ENCODE results near the gene DST.
"Not testable (repeated sequence)": the region's sequence is repeated elsewhere in the genome, so short reads cannot be mapped to it uniquely, and the experiment has no call there.

DST gene

GRCh38 chr6:56661338-56661737 lies 18.6 kb upstream of the DST start:
- DNase-seq = not testable (repeated sequence)

DNA sequence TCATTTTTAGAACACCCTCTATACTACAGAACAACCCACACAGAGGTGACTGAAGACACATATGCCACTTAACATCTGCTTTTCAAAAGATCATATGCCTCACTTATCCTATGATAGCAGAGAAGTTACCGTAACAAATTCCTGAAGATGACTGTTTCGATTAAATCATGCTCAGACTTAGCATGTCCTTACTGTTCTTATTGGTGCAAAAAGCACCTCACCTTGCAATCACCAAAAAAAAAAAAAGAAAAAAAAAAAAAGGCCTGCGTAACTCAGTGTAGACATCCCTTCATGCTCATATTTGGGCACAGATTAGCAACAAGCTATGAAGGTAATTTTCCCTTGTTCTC lies 17.7 kb upstream of the DST start:
- DNase-seq = no peak

GRCh38 chr6:56659721-56660380 lies 17.2 kb upstream of the DST start:
- no peak for DNase-seq

GRCh38 chr6:56658326-56658725 lies 15.6 kb upstream of the DST start:
- DNase-seq = no peak

DNA sequence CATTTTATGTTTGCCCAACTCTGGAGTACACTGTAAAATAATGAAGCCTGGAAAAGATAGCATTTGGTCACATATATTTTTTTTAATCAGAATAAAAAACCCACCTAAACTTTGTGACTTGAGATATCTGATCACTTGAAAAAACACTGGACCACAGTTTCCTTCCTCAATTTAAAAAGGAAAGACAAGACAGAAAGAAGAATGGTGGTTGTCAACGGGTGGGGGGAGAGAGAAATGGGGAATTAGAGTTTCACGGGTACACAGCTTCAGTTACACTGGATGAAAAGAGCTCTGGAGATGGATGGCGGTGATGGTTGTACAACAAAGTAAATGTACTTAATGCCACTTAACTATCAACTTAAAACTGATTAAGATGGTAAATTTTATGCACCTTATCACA lies 14.7 kb upstream of the DST start:
- no peak for DNase-seq

DNA sequence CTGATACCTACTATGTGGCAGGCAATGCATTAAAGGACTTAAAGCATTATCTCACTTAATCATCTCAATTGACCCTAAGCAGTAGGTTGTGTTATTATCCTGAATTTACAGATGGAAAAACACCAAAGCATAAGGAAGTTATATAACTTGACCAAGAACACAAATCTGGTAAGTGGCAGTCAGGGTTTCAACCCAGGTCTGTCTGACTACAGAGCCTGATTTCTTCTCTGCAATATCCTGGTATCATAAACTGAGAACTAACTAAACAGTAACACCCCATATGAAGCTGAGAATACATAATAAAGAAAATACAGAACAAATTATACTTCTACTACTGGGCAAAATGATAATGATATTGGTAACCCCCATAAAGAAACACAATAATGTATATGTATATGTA lies 13.8 kb upstream of the DST start:
- DNase-seq = no peak

GRCh38 chr6:56655996-56656395 lies 13.3 kb upstream of the DST start:
- DNase-seq = no peak

DNA sequence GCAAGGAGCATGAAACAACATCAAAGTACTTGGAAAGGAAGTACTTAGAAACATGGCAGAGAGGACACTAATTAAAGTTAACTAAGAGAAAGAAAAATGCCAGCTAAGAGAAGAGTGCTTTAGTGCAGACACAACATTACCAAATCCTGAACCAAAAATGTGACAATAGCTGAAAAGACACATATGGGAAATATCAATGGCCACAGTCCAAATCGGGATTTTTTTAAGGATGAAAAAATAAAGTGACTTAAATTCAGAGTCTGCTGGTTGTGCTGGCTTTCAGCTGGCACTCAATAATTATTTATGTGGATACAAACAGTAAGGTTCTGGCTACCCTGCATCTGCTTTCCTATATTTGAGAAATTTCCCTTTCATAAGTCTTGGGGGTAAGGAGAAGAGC lies 12.6 kb upstream of the DST start:
- no peak for DNase-seq

DNA sequence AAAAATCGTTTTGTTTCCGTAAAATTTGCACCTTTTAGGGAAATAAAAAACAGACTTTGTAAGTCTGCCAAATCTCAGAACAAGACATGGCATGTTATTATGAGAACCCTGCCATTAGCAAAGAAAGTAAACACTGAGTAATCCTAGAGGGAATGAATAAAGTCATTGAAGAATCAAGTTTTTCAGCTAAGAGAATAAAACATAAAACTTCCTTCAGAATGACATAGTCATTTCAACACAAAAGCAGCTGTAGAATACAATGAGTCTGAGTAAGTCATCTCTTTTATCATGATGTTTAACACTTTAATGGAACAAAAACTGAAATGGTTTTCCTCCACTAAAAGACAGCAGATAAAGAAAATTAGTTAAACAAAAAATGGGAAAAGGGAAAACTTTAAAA lies 10.3 kb upstream of the DST start:
- DNase-seq = no peak

DNA sequence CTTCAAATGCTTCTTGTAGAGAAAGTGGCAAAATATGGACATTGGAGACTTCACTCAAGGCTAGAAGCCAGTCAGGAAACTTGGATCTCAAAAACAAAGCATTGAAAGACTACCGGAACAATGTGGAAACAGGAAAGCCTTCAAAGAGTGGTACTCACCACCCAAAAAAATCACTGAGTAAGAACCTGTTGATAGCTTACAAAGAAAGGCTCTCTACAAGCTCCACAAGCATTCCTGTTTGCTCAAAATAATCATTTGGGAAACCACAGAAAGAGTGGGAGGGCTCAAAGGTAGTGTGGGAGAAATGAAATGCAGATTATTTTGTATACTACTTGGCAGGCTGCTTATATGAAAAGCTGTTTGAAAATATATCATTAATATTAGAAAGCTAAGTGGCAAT lies 9.5 kb upstream of the DST start:
- no peak for DNase-seq

GRCh38 chr6:56650191-56650590 lies 7.5 kb upstream of the DST start:
- no peak for DNase-seq

- no peak for DNase-seq
Measured at GRCh38 chr6:56649782-56650181, 7.1 kb upstream of the DST start.

DNA sequence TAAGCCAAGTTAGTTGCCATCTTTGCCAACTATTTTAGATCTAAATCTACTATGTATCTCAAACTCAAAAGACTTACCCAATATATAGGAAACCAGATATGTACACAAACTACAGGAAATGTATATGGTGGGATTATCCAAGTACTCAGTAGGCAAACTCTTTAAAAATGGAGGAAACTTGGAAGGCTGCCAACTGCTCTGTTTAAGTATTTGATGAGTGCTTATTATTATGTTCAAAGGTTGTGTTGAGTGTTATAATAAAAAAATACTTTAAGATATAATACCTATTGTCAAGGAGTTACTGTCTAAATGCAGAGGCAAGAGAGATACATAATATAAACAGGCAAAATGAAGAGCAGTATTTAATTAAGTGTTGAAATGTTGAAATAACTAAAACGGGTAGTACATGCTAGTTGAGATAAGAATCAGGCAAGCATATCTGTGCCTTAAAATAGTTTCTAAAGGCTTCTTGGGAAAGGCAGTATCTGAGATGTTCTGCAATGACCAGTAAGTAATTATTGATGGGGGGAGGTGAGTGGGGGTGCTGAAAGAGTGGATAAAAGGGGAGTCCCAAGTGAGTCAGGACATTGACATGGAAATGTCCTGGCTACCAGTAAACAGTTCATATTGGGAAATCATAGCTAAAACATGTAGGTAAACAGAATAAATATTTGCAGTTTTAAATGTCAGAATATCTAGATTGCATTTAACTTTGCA lies 6.5 kb upstream of the DST start:
- no peak for DNase-seq

GRCh38 chr6:56647172-56647762 lies 4.6 kb upstream of the DST start:
- DNase-seq = no peak

DNA sequence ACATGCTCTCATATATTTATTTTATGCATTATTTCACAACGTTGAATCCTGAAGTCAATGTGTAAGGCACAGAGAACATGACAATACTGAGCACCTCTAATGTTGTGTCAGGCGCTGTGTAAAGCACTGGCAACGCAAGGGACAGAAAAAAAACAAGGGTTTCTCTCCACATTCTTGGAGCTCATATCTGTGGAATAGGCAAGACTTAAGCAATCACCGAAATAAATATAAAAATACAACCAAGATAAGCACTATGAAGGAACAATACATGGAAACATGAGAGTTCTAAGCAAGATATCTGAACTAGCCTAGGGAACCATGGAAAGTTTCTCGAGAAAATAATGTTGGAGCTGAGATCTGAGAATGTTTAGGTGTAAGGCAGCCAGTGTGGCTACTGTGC lies 1.7 kb upstream of the DST start:
- no peak for DNase-seq

GRCh38 chr6:56643379-56644089 lies 845 bp upstream of the DST start:
- no peak for DNase-seq

DNA sequence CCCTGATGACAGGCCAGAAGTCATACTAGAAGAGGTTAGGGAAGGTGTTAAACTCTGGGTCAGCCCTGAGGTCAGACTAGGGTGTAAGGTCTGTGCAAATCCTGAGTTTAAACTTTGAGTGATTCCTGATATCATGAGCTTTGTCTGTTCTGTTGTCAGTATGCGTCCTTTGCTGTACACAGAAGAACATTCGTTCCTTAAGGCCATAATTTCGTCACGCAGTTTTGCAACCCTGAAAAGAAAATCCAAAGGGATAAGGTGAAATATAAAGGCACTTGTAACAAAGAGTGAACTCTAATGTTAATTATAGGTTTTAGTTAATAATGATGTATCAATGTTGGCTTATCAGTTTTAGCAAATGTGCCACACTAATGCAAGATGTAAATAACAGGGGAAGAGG lies 2.3 kb downstream of the DST start:
- no peak for DNase-seq

DNA sequence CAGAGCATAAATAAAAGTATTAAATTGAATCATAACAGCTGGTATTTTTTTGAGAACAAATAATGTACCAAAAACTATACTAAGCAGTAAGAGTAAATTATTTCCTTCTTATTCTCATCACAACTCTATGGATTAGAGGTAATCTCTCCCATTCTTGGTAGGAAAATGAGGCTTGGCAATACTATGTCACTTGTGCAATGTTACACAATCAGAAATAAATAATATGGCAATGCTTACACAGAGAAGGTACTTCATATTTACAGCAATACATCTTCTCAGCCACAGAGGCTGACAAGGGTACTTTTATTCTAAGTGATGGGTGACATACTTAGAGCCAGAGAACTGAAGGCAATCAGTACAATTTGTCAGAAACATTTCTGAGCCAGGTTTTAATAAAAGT lies 3.9 kb downstream of the DST start:
- no peak for DNase-seq

- no peak for DNase-seq
Measured at GRCh38 chr6:56637640-56638039, 5.0 kb downstream of the DST start.

DNA sequence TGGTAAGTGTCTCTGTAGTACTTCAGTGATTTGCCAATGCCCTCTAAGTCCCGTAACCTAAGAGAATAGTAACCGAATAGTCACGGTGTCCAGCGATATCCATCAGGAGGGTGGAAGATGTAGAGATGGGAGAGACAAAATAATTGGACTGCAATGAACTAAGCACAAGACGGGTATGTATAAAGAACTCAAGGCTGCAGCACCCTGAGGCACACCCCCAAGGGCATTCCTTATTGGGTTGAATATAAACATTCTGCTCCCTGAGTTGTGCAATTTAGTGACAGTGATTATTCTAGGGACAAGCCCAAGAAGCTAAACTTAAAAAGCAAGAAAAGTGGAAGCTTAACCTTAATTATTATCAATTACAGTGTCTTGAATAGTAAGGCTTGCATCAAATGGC lies 14.6 kb downstream of the DST start:
- DNase-seq = no peak

DNA sequence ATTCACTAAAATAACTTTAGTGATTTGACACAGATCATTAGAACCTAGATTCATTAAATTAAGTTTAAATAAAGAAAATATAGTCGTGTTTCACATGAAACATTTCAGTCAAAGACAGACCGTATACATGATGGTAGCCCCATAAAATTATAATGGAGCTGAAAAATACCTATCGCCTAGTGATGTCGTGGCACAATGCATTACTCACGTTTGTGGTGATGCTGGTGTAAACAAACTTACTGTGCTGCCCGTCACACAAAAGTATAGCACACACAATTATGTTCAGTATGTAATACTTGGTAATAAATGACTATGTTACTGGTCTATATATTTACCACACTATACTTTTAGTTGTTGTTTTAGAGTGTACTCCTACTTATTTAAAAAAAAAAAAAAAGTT lies 17.3 kb downstream of the DST start:
- DNase-seq = no peak

- DNase-seq = no peak
Measured at GRCh38 chr6:56624728-56625069, 18.0 kb downstream of the DST start.

- DNase-seq = no peak
Measured at GRCh38 chr6:56624046-56624727, 18.5 kb downstream of the DST start.
